HL-60/S4 (cell line): ENCODE results near the gene FAS.

Experiments used
- in situ Hi-C: fragments of 300-500 bp; cut with MboI; formaldehyde crosslinking; loops from 2 replicates; pipeline ENCODE4 v1.14.3; 2022; ENCODE audit warnings: low sequenced_read_pairs

Gene FAS

GRCh38 chr10:89030791-89031190 lies 40.2 kb downstream of the FAS start:
- in situ Hi-C loops, result loop anchor here (10.0 kb wide), 1 partner anchor 164 kb away; no protein-coding TSS in a partner anchor

GRCh38 chr10:89032141-89032891 lies 41.7 kb downstream of the FAS start:
- in situ Hi-C loops, result loop anchor here (10.0 kb wide), 1 partner anchor 162 kb away; no protein-coding TSS in a partner anchor

- in situ Hi-C loops, result loop anchor here (10.0 kb wide), 1 partner anchor 159 kb away; no protein-coding TSS in a partner anchor
These were observed 44.9 kb downstream of the FAS start for GRCh38 chr10:89035461-89035860.

GRCh38 chr10:89037096-89037495 lies 46.5 kb downstream of the FAS start:
- in situ Hi-C loops, result loop anchor here (10.0 kb wide), 1 partner anchor 158 kb away; no protein-coding TSS in a partner anchor

GRCh38 chr10:89042562-89042961 lies 52.0 kb downstream of the FAS start:
- in situ Hi-C loops, result no loop called here

GRCh38 chr10:89043052-89043451 lies 52.5 kb downstream of the FAS start:
- in situ Hi-C loops, result no loop called here

- in situ Hi-C loops, result no loop called here
These were observed 56.8 kb downstream of the FAS start for GRCh38 chr10:89047397-89047796.

GRCh38 chr10:89051593-89051992 lies 61.0 kb downstream of the FAS start:
- in situ Hi-C loops, result no loop called here

- in situ Hi-C loops, result no loop called here
These were observed 63.0 kb downstream of the FAS start for GRCh38 chr10:89053555-89053954.

- in situ Hi-C loops, result no loop called here
These were observed 64.6 kb downstream of the FAS start for GRCh38 chr10:89055159-89055558.

- in situ Hi-C loops, result no loop called here
These were observed 72.3 kb downstream of the FAS start for GRCh38 chr10:89062861-89063260.

GRCh38 chr10:89063465-89063864 lies 72.9 kb downstream of the FAS start:
- in situ Hi-C loops, result no loop called here

- in situ Hi-C loops, result no loop called here
These were observed 74.2 kb downstream of the FAS start for GRCh38 chr10:89064748-89065147.
